Muscle of leg (tissue), 11 donors: ENCODE results near the gene ACOT6. TPM values are rescaled to one million over a fixed set of nuclear protein-coding genes. Genes with fewer than 3 reads are reported as not detected.
A peak's percentile ranks its signal among the peaks of the same experiment; 100 is the strongest.
"Not testable (repeated sequence)": the region's sequence is repeated elsewhere in the genome, so short reads cannot be mapped to it uniquely, and the experiment has no call there.

Source experiments
- DNase-seq: peaks from one replicate; pipeline ENCODE4 v3.0.0; 2013
- H3K27ac ChIP-seq: one replicate; pipeline ENCODE4 v1.5.1; 2013; ENCODE audit warnings: mild to moderate bottlenecking, low read length, control low read depth
- H3K27me3 ChIP-seq: one replicate; pipeline ENCODE4 v1.6.1; 2013; ENCODE audit warnings: low read length; ENCODE audit not compliant: control insufficient read depth, insufficient read depth
- H3K36me3 ChIP-seq: one replicate; pipeline ENCODE4 v1.6.1; 2013; ENCODE audit warnings: low read length; ENCODE audit not compliant: control insufficient read depth, insufficient read depth
- H3K4me1 ChIP-seq: one replicate; pipeline ENCODE4 v1.6.1; 2013; ENCODE audit warnings: low read length; ENCODE audit not compliant: control insufficient read depth, insufficient read depth
- H3K4me3 ChIP-seq: one replicate; pipeline ENCODE4 v1.5.1; 2013; ENCODE audit warnings: low read length, control low read depth
- H3K9me3 ChIP-seq: replicated peaks from 2 replicates; pipeline ENCODE4 v1.6.1; 2013; ENCODE audit warnings: low read depth, low read length; ENCODE audit not compliant: control insufficient read depth
- WGBS: methylation state at CpG from one replicate; pipeline ENCODE4 v1.1.5; 2013; ENCODE audit warnings: missing lambda C conversion rate; ENCODE audit not compliant: insufficient coverage; 5-methylcytosine and 5-hydroxymethylcytosine counted together
- polyA plus RNA-seq, 8 donors: library from polyadenylated mRNA; unstranded; fragments of 120-200 nt; gene quantifications; one replicate each; pipeline versions ENCODE4 v1.2.1 to v1.2.3, GENCODE V29; 2013; ENCODE audit warnings: inconsistent platforms in 1 of 8, low replicate concordance in 1 of 8; ENCODE audit not compliant: insufficient read length in 8 of 8, insufficient read depth in 1 of 8
- total RNA-seq: library from RNA; stranded (reverse); fragments of 120-200 nt; gene quantifications from one replicate; pipeline ENCODE4 v1.2.4, GENCODE V29; 2013

Gene ACOT6
- total and polyA plus RNA-seq, 9 donors: 0.13 TPM; not detected in 8

- no peaks in the 10 kb centered on the region for H3K27me3 ChIP-seq
- peak within 1 kb of the TSS; percentile 99 for H3K4me3 ChIP-seq
- under 1% methylated on average over 43 of the region's 43 CpGs for WGBS
- peak; percentile 97 for DNase-seq
- peak within 1 kb of the TSS; percentile 95 for H3K27ac ChIP-seq
- H3K4me1 ChIP-seq: peaks cover 14% of the 10 kb centered on the region
- H3K36me3 ChIP-seq: no peaks in the 10 kb centered on the region
- H3K9me3 ChIP-seq: no peaks in the 10 kb centered on the region
Measured at GRCh38 chr14:73644531-73645247, 32.4 kb downstream of the ACOT6 start, which contains the start of gene DNAL1. Gene DNAL1, plus strand, starts transcription at chr14:73644986. Its CDS starts 54 bp downstream, at chr14:73645040.

GRCh38 chr14:73645248-73645610 is 32.9 kb downstream of the ACOT6 start:
- peak overlapping the region; percentile 95 for H3K27ac ChIP-seq
- H3K27me3 ChIP-seq: no peaks in the 10 kb centered on the region

DNA sequence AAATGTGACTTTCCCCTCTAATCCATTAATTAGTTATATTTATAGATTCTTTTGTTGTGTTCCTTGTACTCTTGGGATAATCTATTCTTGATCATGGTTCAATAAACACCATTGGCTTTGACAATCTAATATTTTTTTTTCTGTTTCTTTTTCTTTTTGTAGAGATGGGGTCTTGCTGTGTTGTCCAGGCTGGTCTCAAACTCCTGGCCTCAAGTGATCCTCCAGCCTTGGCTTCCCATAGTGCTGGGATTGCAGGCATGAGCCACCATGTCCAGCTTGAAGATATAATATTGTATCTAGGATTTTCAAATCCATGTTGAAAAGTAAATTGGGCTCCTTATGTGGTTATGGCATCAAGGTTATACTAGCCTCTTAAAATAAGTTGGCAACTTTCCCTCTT is 38.7 kb downstream of the ACOT6 start:
- Histone ChIP-seq H3K4me1 (no peaks in the 10 kb centered on the region), H3K27ac (no peak overlapping the region), H3K27me3 (no peaks in the 10 kb centered on the region), H3K9me3 (no peaks in the 10 kb centered on the region), H3K36me3 (peaks cover 6% of the 10 kb centered on the region), H3K4me3 (no peak overlapping the region)
- DNase-seq: no peak

More at GRCh38 chr14:73645248-73645610, 32.9 kb downstream of the ACOT6 start:
- peak; percentile 12 for DNase-seq
- no CpG with 5 or more reads among the region's 7 CpGs for WGBS
- peak overlapping the region; percentile 99 for H3K4me3 ChIP-seq
- H3K4me1 ChIP-seq: peaks cover 14% of the 10 kb centered on the region
- no peaks in the 10 kb centered on the region for H3K9me3 ChIP-seq
- H3K36me3 ChIP-seq: no peaks in the 10 kb centered on the region

GRCh38 chr14:73655851-73656250 is 43.5 kb downstream of the ACOT6 start:
- no peaks in the 10 kb centered on the region for H3K27me3 ChIP-seq
- no peaks in the 10 kb centered on the region for H3K4me1 ChIP-seq
- H3K27ac ChIP-seq: no peak overlapping the region
- WGBS: no CpG with 5 or more reads among the region's 1 CpG
- DNase-seq: no peak
- H3K9me3 ChIP-seq: no peaks in the 10 kb centered on the region
- H3K4me3 ChIP-seq: no peak overlapping the region
- H3K36me3 ChIP-seq: peaks cover 10% of the 10 kb centered on the region

DNA sequence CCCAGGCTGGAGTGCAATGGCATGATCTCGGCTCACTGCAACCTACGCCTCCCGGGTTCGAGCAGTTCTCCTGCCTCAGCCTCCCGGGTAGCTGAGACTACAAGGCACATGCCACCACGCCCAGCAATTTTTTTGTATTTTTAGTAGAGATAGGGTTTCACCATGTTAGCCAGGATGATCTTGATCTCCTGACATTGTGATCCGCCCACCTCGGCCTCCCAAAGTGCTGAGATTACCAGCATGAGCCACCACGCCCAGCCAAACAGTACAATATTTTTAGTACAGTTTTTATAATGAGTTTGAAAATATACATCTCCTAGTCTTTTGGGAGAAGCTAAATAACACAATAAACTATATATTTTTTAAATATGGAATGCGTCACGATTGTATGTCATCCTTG is 46.9 kb downstream of the ACOT6 start:
- not testable (repeated sequence) for H3K9me3 ChIP-seq, H3K27me3 ChIP-seq, H3K4me3 ChIP-seq, DNase-seq, H3K4me1 ChIP-seq, H3K36me3 ChIP-seq, H3K27ac ChIP-seq
- 94% methylated on average over 6 of the region's 11 CpGs for WGBS

- 100% methylated on average over 1 of the region's 2 CpGs for WGBS
- Histone ChIP-seq H3K36me3 (peaks cover 9% of the 10 kb centered on the region), H3K27ac (no peak overlapping the region), H3K4me1 (no peaks in the 10 kb centered on the region), H3K27me3 (no peaks in the 10 kb centered on the region), H3K9me3 (no peaks in the 10 kb centered on the region), H3K4me3 (no peak overlapping the region)
- DNase-seq: no peak
Measured at GRCh38 chr14:73660511-73660910, 48.2 kb downstream of the ACOT6 start.

GRCh38 chr14:73661872-73662271 is 49.6 kb downstream of the ACOT6 start:
- peak; percentile 10 for DNase-seq
- H3K9me3 ChIP-seq: no peaks in the 10 kb centered on the region
- H3K27ac ChIP-seq: no peak overlapping the region
- peaks cover 9% of the 10 kb centered on the region for H3K36me3 ChIP-seq
- H3K4me1 ChIP-seq: no peaks in the 10 kb centered on the region
- H3K27me3 ChIP-seq: no peaks in the 10 kb centered on the region
- no peak overlapping the region for H3K4me3 ChIP-seq
- no CpG with 5 or more reads among the region's 2 CpGs for WGBS

GRCh38 chr14:73662487-73662943 is 50.2 kb downstream of the ACOT6 start:
- no peaks in the 10 kb centered on the region for H3K27me3 ChIP-seq
- H3K36me3 ChIP-seq: peaks cover 5% of the 10 kb centered on the region
- no peaks in the 10 kb centered on the region for H3K9me3 ChIP-seq
- no peak overlapping the region for H3K4me3 ChIP-seq
- peak; percentile 13 for DNase-seq
- no CpG with 5 or more reads among the region's 1 CpG for WGBS
- no peaks in the 10 kb centered on the region for H3K4me1 ChIP-seq
- no peak overlapping the region for H3K27ac ChIP-seq

GRCh38 chr14:73663548-73664212 is 51.4 kb downstream of the ACOT6 start:
- Histone ChIP-seq H3K27ac (no peak overlapping the region), H3K27me3 (no peaks in the 10 kb centered on the region), H3K4me3 (no peak overlapping the region), H3K9me3 (no peaks in the 10 kb centered on the region), H3K36me3 (peaks cover 5% of the 10 kb centered on the region), H3K4me1 (no peaks in the 10 kb centered on the region)
- no peak for DNase-seq

DNA sequence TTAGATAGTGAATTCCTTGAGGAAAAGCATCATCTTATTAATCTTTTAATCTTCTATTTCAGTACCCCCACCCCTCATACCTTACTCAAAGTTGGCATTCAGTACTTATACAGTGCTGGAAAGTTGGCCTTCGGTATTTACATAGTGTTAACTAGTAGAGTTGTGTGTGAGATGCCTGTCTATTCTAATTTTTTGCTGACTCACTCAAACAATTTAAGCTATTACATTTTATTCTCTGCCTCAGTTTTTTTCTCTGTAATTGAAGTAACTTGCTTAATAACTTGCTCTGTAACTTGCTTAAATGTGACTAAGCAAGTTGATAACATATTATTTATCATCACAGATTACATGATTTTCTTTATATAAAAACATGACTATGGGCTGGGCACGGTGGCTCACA is 52.8 kb downstream of the ACOT6 start:
- Histone ChIP-seq H3K27ac (no peak overlapping the region), H3K4me1 (no peaks in the 10 kb centered on the region), H3K4me3 (no peak overlapping the region), H3K36me3 (peaks cover 5% of the 10 kb centered on the region), H3K27me3 (no peaks in the 10 kb centered on the region), H3K9me3 (no peaks in the 10 kb centered on the region)
- DNase-seq: no peak
- WGBS: no CpG with 5 or more reads among the region's 2 CpGs
